Mesenchymal stem cell (in vitro differentiated cells and primary cell): ENCODE data around the gene ENPP6.

Source experiments
- DNase-seq: peaks from one replicate; pipeline ENCODE4 v3.0.0-alpha.2; 2013
- H2AFZ ChIP-seq: one replicate; pipeline ENCODE4 v1.6.1; 2013; ENCODE audit warnings: low read depth, mild to moderate bottlenecking, control low read depth, inconsistent platforms, low read length, moderate library complexity
- H2AK5ac ChIP-seq: 2 replicates; pipeline ENCODE4 v1.6.1; 2013; ENCODE audit warnings: low read length, moderate library complexity, mild to moderate bottlenecking, inconsistent platforms; ENCODE audit not compliant: severe bottlenecking
- H2BK120ac ChIP-seq: one replicate; pipeline ENCODE4 v1.6.1; 2013; ENCODE audit warnings: low read depth, mild to moderate bottlenecking, inconsistent platforms, low read length, moderate library complexity
- H2BK12ac ChIP-seq, 2 experiments: one replicate each; pipeline ENCODE4 v1.6.1; 2013; ENCODE audit warnings: inconsistent platforms in 2 of 2, low read length in 2 of 2, mild to moderate bottlenecking in 2 of 2, moderate library complexity in 2 of 2, control low read depth in 1 of 2
- H2BK15ac ChIP-seq: one replicate; pipeline ENCODE4 v1.6.1; 2013; ENCODE audit warnings: mild to moderate bottlenecking, low read depth, inconsistent platforms; ENCODE audit not compliant: poor library complexity, severe bottlenecking
- H2BK5ac ChIP-seq: 2 replicates; pipeline ENCODE4 v1.6.1; 2013; ENCODE audit warnings: low read depth, mild to moderate bottlenecking, low read length, control low read depth, inconsistent platforms; ENCODE audit not compliant: poor library complexity, severe bottlenecking
- H3K14ac ChIP-seq, 2 experiments: one replicate each; pipeline ENCODE4 v1.6.1; 2013; ENCODE audit warnings: inconsistent platforms in 2 of 2, low read length in 2 of 2, control low read depth in 1 of 2, mild to moderate bottlenecking in 1 of 2, moderate library complexity in 1 of 2
- H3K18ac ChIP-seq, 2 experiments: one replicate each; pipeline ENCODE4 v1.6.1; 2013; ENCODE audit warnings: inconsistent platforms in 2 of 2, low read length in 2 of 2, control low read depth in 1 of 2, low read depth in 1 of 2, mild to moderate bottlenecking in 1 of 2
- H3K23ac ChIP-seq, 2 experiments: one replicate each; pipeline ENCODE4 v1.6.1; 2013; ENCODE audit warnings: inconsistent platforms in 2 of 2, low read length in 2 of 2, mild to moderate bottlenecking in 2 of 2, moderate library complexity in 2 of 2, control low read depth in 1 of 2
- H3K27ac ChIP-seq: 2 replicates; pipeline ENCODE4 v1.5.1; 2013; ENCODE audit warnings: mild to moderate bottlenecking, moderate library complexity, low read length, control low read depth, inconsistent platforms; ENCODE audit not compliant: poor library complexity, severe bottlenecking
- H3K27me3 ChIP-seq, 2 experiments: 2 replicates each; pipeline versions ENCODE4 v1.6.1 to v1.7.0; 2013; ENCODE audit warnings: low read length in 2 of 2, mild to moderate bottlenecking in 2 of 2, moderate library complexity in 2 of 2, control low read depth in 1 of 2, inconsistent platforms in 1 of 2; ENCODE audit not compliant: control insufficient read depth in 1 of 2, insufficient read depth in 1 of 2
- H3K36me3 ChIP-seq, 2 experiments: 2 replicates each; pipeline versions ENCODE4 v1.6.1 to v1.7.0; 2013; ENCODE audit warnings: low read length in 2 of 2, control low read depth in 1 of 2, inconsistent platforms in 1 of 2, low read depth in 1 of 2, mild to moderate bottlenecking in 1 of 2; ENCODE audit not compliant: insufficient read depth in 2 of 2, control insufficient read depth in 1 of 2
- H3K4ac ChIP-seq, 2 experiments: one replicate each; pipeline ENCODE4 v1.6.1; 2013; ENCODE audit warnings: inconsistent platforms in 2 of 2, low read length in 2 of 2, mild to moderate bottlenecking in 2 of 2, moderate library complexity in 2 of 2, control low read depth in 1 of 2, low read depth in 1 of 2
- H3K4me1 ChIP-seq: 2 replicates; pipeline ENCODE4 v1.6.1; 2013; ENCODE audit warnings: low read depth, low read length, control low read depth; ENCODE audit not compliant: control insufficient read depth, insufficient read depth
- H3K4me2 ChIP-seq: 2 replicates; pipeline ENCODE4 v1.6.1; 2013; ENCODE audit warnings: low read length, mild to moderate bottlenecking, inconsistent platforms; ENCODE audit not compliant: poor library complexity, severe bottlenecking
- H3K4me3 ChIP-seq, 2 experiments: 2 replicates each; pipeline versions ENCODE4 v1.5.1 to v1.7.0; 2013; ENCODE audit warnings: low read length in 2 of 2, mild to moderate bottlenecking in 2 of 2, control low read depth in 1 of 2, low read depth in 1 of 2; ENCODE audit not compliant: insufficient read depth in 1 of 2
- H3K79me1 ChIP-seq: replicated peaks from 2 replicates; pipeline ENCODE4 v1.6.1; 2013; ENCODE audit warnings: mild to moderate bottlenecking, control low read depth, low read length, inconsistent platforms; ENCODE audit not compliant: poor library complexity, severe bottlenecking
- H3K9ac ChIP-seq: 2 replicates; pipeline ENCODE4 v1.7.0; 2013; ENCODE audit warnings: mild to moderate bottlenecking, low read length, moderate library complexity
- H3K9me3 ChIP-seq: 2 replicates; pipeline ENCODE4 v1.7.0; 2013; ENCODE audit warnings: mild to moderate bottlenecking, low read length; ENCODE audit not compliant: control insufficient read depth
- H4K8ac ChIP-seq: one replicate; pipeline ENCODE4 v1.6.1; 2013; ENCODE audit warnings: inconsistent platforms, mild to moderate bottlenecking, low read length, moderate library complexity
- H4K91ac ChIP-seq: one replicate; pipeline ENCODE4 v1.6.1; 2013; ENCODE audit warnings: mild to moderate bottlenecking, low read length, inconsistent platforms
- WGBS: methylation state at CpG from one replicate; pipeline ENCODE4 v1.1.7; 2013; ENCODE audit warnings: mixed read lengths; 5-methylcytosine and 5-hydroxymethylcytosine counted together

ENPP6 gene

DNA sequence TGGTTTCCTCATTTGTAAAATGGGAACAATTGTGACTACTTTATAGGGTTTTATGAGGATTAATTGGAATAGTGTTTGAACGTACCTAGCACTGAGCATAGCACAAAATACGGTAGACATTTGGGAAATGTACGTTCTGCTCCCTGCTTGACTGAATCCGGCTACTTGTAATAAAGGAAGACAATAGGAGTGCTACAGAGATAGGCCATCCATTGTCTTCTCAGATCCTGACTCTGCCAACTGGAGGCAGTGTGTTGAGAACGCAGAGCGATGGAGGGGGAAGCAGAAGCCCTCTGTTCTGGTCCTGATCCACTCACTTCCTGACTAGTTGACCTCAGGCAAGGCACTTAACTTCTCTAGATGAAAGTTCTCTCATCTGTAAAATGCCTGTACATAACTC, 26.4 kb downstream of the ENPP6 start:
- WGBS, result 94% methylated on average over 6 of the region's 6 CpGs

DNA sequence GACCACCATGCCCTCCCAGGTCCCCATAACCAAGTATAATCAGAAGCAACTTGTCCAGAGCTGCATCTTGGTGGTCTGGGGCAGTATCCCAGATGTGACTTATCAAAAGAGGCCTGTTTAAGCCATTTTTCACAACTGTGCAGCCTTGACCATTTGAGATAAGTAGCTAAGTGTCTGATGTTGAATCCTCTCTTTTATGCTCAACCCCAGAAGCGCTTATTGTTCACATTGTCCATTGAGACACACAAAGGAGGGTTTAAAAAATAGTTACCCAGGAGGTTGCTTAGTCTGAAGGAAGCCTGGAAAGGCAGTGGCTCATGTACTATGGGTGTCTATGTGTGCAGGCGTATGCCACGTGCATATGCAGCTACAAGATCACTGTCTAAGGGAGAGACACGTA, 27.0 kb downstream of the ENPP6 start:
- WGBS, result 94% methylated on average over 4 of the region's 4 CpGs
- no peaks in the 10 kb centered on the region for H3K36me3 ChIP-seq
- no peak overlapping the region for H3K9ac ChIP-seq
- no peak overlapping the region for H3K18ac ChIP-seq
- no peak overlapping the region for H3K4ac ChIP-seq
- peaks cover 4% of the 10 kb centered on the region in 2 experiments for H3K27me3 ChIP-seq
- no peak overlapping the region for H2AFZ ChIP-seq
- no peak overlapping the region for H3K4me2 ChIP-seq
- H2BK5ac ChIP-seq, result no peak overlapping the region
- no peak overlapping the region for H3K23ac ChIP-seq
- no peak overlapping the region for H3K27ac ChIP-seq
- no peak overlapping the region for H3K14ac ChIP-seq
- no peak overlapping the region for H4K91ac ChIP-seq
- H2BK12ac ChIP-seq, result no peak overlapping the region
- no peak overlapping the region for H2BK15ac ChIP-seq
- no peaks in the 10 kb centered on the region for H3K79me1 ChIP-seq
- H3K4me3 ChIP-seq, result no peak overlapping the region
- H2AK5ac ChIP-seq, result no peak overlapping the region
- H4K8ac ChIP-seq, result no peak overlapping the region
- DNase-seq, result no peak
- H3K9me3 ChIP-seq, result no peaks in the 10 kb centered on the region
- no peak overlapping the region for H2BK120ac ChIP-seq
- no peaks in the 10 kb centered on the region for H3K4me1 ChIP-seq

More for the DNA sequence above, 26.4 kb downstream of the ENPP6 start:
- Histone ChIP-seq H2BK5ac (no peak overlapping the region), H2BK120ac (no peak overlapping the region), H3K36me3 (no peaks in the 10 kb centered on the region), H2BK12ac (no peak overlapping the region), H3K18ac (no peak overlapping the region), H3K79me1 (no peaks in the 10 kb centered on the region), H3K9ac (no peak overlapping the region), H3K9me3 (no peaks in the 10 kb centered on the region), H2AK5ac (no peak overlapping the region), H3K27ac (no peak overlapping the region), H2AFZ (no peak overlapping the region), H3K4me1 (no peaks in the 10 kb centered on the region), H3K4me3 (no peak overlapping the region), H2BK15ac (no peak overlapping the region), H4K8ac (no peak overlapping the region), H3K4me2 (no peak overlapping the region), H3K14ac (no peak overlapping the region), H3K4ac (no peak overlapping the region), H4K91ac (no peak overlapping the region), H3K27me3 (peaks cover 4% of the 10 kb centered on the region in 2 experiments), H3K23ac (no peak overlapping the region)
- DNase-seq, result no peak

DNA sequence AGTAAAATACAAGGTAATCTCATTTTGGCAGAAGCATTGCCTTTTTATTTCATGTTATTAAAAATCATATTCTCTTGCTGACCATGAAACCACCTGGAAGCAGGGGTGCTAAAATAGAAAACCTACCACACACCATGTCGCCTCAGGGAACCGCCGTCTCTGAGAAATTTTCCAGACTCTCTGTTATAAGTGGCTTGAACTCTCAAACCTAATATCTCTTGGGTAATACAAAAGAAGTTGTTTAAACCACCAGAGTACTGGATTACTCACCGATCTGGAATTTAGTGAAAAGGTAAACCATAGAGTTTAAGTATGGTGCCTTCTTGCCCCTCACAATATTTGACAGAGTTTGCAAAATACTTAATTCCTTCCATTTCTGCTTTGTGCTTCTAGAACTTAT, 27.7 kb downstream of the ENPP6 start:
- H3K4ac ChIP-seq, result no peak overlapping the region
- H2AFZ ChIP-seq, result no peak overlapping the region
- no peak overlapping the region for H2BK12ac ChIP-seq
- H3K27me3 ChIP-seq, result peaks cover 4 to 9% of the 10 kb centered on the region in 2 experiments
- no peak overlapping the region for H3K4me2 ChIP-seq
- H4K91ac ChIP-seq, result no peak overlapping the region
- H2BK120ac ChIP-seq, result no peak overlapping the region
- H2BK5ac ChIP-seq, result no peak overlapping the region
- no peak overlapping the region for H3K18ac ChIP-seq
- H3K9ac ChIP-seq, result no peak overlapping the region
- H3K4me3 ChIP-seq, result no peak overlapping the region
- no peak overlapping the region for H3K27ac ChIP-seq
- no peak overlapping the region for H2AK5ac ChIP-seq
- no peaks in the 10 kb centered on the region for H3K36me3 ChIP-seq
- H3K14ac ChIP-seq, result no peak overlapping the region
- no CpG with 5 or more reads among the region's 4 CpGs for WGBS
- no peak overlapping the region for H2BK15ac ChIP-seq
- H4K8ac ChIP-seq, result no peak overlapping the region
- H3K23ac ChIP-seq, result no peak overlapping the region
- H3K79me1 ChIP-seq, result no peaks in the 10 kb centered on the region
- no peaks in the 10 kb centered on the region for H3K9me3 ChIP-seq
- H3K4me1 ChIP-seq, result no peaks in the 10 kb centered on the region
- no peak for DNase-seq

DNA sequence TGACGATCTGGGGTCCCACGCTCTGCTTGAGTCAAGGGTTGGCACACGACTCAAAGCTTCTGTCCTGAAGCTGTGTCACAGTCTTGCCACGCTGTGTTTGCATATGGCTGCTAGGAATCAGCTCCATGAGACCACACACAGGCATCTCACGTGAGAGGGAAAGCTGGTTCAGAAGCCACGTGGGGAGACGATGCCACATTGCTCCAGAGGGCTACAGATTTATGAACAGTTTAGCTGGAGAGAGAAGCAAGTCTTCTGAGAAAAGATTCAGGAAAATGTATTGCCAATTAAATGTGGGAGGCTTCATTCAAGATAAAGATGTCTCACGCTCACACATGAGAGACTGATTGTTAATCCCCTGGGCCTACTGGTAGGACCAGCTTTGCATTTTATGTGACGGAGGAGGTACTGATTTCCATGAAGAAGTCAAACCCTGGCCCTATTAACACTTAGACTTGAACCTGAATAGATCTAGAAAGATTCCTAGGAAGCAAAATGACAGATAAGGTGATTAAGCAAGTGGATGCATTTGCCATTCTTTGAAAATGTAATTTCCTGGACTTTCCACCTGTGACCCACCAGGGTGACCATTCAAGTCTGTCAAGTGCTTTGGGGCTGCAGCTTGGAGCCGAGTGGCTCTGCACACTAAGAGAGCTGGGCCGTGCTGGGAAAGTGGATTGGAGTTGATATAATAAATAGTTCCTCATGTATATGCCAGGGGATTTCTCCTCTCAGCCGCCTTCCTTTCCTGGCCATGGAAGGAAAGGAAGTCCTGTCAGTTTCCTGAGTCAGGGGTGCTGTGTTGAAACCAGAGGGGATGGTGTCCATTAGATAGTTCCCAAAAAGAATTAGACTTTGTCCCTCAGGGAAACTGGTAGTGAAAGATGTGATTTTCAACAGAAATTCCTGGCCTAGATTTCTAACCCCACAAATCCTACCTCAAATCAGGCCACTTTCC, 29.0 kb downstream of the ENPP6 start:
- Histone ChIP-seq H2AK5ac (no peak overlapping the region), H3K9ac (no peak overlapping the region), H3K27ac (no peak overlapping the region), H3K14ac (no peak overlapping the region), H3K4ac (no peak overlapping the region), H3K79me1 (no peaks in the 10 kb centered on the region), H3K23ac (no peak overlapping the region), H3K36me3 (no peaks in the 10 kb centered on the region), H4K91ac (no peak overlapping the region), H3K27me3 (peaks cover 4 to 11% of the 10 kb centered on the region in 2 experiments), H3K4me3 (no peak overlapping the region), H3K18ac (no peak overlapping the region), H2AFZ (no peak overlapping the region), H2BK15ac (no peak overlapping the region), H4K8ac (no peak overlapping the region), H2BK120ac (no peak overlapping the region), H2BK12ac (no peak overlapping the region), H3K4me2 (no peak overlapping the region), H2BK5ac (no peak overlapping the region), H3K4me1 (no peaks in the 10 kb centered on the region), H3K9me3 (no peaks in the 10 kb centered on the region)
- no peak for DNase-seq
- WGBS, result 80% methylated on average over 12 of the region's 12 CpGs
